PFSK-1 (cell line): ENCODE data around the gene PKD1L1.

Experiments used
- FOXP2 ChIP-seq: optimal IDR thresholded peaks from 2 replicates; pipeline ENCODE3; 2011; ENCODE audit warnings: borderline replicate concordance, control low read depth, inconsistent platforms; ENCODE audit not compliant: insufficient read depth; ENCODE audit errors: extremely low read length, extremely low read depth
- POLR2AphosphoS5 ChIP-seq: IDR thresholded peaks from 2 replicates; pipeline ENCODE4 v1.6.1; 2012; ENCODE audit warnings: low read depth, mild to moderate bottlenecking, control low read depth, low read length, moderate library complexity
- SIN3A ChIP-seq: IDR thresholded peaks from 2 replicates; pipeline ENCODE4 v1.6.1; 2012; ENCODE audit warnings: mild to moderate bottlenecking, low read length, moderate library complexity, borderline replicate concordance; ENCODE audit not compliant: insufficient read depth
- TAF1 ChIP-seq: IDR thresholded peaks from 2 replicates; pipeline ENCODE4 v1.6.1; 2012; ENCODE audit warnings: low read length, control low read depth, borderline replicate concordance; ENCODE audit not compliant: insufficient read depth
- TF ChIP-seq, protein P1 (sequence below), 2 experiments: IDR thresholded peaks; 2 replicates each; pipeline versions ENCODE4 v1.6.1 to v1.8.0; 2011 to 2012; ENCODE audit warnings: low read depth in 2 of 2, low read length in 2 of 2, control low read depth in 1 of 2, inconsistent platforms in 1 of 2, mild to moderate bottlenecking in 1 of 2, moderate library complexity in 1 of 2; ENCODE audit not compliant: insufficient read depth in 1 of 2

The PKD1L1 gene

GRCh38 chr7:47756636-47757035, 191.6 kb downstream of the PKD1L1 start:
- TF ChIP-seq SIN3A (no peak), TAF1 (no peak), FOXP2 (no peak), POLR2AphosphoS5 (no peak)
- TF ChIP-seq, protein P1, sequence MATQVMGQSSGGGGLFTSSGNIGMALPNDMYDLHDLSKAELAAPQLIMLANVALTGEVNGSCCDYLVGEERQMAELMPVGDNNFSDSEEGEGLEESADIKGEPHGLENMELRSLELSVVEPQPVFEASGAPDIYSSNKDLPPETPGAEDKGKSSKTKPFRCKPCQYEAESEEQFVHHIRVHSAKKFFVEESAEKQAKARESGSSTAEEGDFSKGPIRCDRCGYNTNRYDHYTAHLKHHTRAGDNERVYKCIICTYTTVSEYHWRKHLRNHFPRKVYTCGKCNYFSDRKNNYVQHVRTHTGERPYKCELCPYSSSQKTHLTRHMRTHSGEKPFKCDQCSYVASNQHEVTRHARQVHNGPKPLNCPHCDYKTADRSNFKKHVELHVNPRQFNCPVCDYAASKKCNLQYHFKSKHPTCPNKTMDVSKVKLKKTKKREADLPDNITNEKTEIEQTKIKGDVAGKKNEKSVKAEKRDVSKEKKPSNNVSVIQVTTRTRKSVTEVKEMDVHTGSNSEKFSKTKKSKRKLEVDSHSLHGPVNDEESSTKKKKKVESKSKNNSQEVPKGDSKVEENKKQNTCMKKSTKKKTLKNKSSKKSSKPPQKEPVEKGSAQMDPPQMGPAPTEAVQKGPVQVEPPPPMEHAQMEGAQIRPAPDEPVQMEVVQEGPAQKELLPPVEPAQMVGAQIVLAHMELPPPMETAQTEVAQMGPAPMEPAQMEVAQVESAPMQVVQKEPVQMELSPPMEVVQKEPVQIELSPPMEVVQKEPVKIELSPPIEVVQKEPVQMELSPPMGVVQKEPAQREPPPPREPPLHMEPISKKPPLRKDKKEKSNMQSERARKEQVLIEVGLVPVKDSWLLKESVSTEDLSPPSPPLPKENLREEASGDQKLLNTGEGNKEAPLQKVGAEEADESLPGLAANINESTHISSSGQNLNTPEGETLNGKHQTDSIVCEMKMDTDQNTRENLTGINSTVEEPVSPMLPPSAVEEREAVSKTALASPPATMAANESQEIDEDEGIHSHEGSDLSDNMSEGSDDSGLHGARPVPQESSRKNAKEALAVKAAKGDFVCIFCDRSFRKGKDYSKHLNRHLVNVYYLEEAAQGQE (IDR thresholded peaks at IDR 0.05; ENCODE audit: insufficient read depth in 1 of 2, low read depth in 2 of 2, low read length in 2 of 2) = no peak

GRCh38 chr7:47755248-47755647, 193.0 kb downstream of the PKD1L1 start:
- TF ChIP-seq, protein P1 (IDR thresholded peaks at IDR 0.05; ENCODE audit: insufficient read depth in 1 of 2, low read depth in 2 of 2, low read length in 2 of 2) = no peak
- TF ChIP-seq FOXP2 = no peak
- TF ChIP-seq TAF1 = no peak
- TF ChIP-seq SIN3A = no peak
- no peak for TF ChIP-seq POLR2AphosphoS5

GRCh38 chr7:47751043-47751442, 197.2 kb downstream of the PKD1L1 start:
- TF ChIP-seq POLR2AphosphoS5 = no peak
- no peak for TF ChIP-seq FOXP2
- no peak for TF ChIP-seq TAF1
- TF ChIP-seq, protein P1 (IDR thresholded peaks at IDR 0.05; ENCODE audit: insufficient read depth in 1 of 2, low read depth in 2 of 2, low read length in 2 of 2) = no peak
- no peak for TF ChIP-seq SIN3A

DNA sequence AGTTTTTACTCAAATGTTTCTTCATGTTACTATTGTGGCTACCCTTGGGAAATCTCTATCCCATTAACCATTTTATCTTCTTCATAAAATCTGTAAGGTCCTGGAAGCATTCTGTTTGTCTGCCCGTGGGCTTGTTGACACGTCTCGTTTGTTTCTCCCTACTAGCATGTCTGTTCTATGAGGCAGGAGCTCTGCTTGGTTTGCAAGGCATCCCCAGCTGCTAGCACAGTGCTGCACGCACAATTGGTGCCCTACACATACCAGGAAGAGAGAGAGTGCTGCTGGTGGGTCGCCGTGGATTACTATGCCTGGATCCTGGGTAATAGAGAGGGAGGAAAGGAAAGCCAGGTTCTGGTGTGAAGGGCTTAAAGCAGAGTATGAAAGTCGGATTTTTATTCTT, 200.2 kb downstream of the PKD1L1 start:
- TF ChIP-seq POLR2AphosphoS5 (no peak), TAF1 (no peak), FOXP2 (no peak), SIN3A (no peak)
- TF ChIP-seq, protein P1 (IDR thresholded peaks at IDR 0.05; ENCODE audit: insufficient read depth in 1 of 2, low read depth in 2 of 2, low read length in 2 of 2) = no peak

DNA sequence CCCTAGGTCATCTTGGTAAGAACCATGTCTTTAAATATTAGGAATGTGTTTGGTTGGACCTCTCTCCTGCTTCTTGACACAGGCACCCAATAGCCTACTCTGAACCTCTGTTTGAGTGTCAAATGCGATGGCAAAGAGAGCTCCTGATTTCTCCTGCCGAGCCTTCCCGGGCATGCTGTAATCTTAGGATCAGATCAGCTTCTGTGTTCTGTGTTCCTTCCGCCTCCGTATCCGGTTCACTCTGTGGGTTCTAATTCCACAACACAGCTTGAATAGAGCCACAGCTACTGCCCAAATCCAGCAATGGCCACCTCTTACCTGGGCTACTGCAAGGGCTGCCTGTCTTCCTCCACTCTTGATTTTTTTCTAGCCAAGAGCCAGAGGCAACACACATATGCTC, 201.1 kb downstream of the PKD1L1 start:
- TF ChIP-seq TAF1 = no peak
- TF ChIP-seq SIN3A = no peak
- no peak for TF ChIP-seq POLR2AphosphoS5
- TF ChIP-seq FOXP2 = no peak
- TF ChIP-seq, protein P1 (IDR thresholded peaks at IDR 0.05; ENCODE audit: insufficient read depth in 1 of 2, low read depth in 2 of 2, low read length in 2 of 2) = no peak
